ENCODE results near the gene PTPN13.

The PTPN13 gene

GRCh38 chr4:86613734-86614133 is 19.6 kb downstream of the PTPN13 start:
- no peak overlapping the region for H3K4me2 ChIP-seq (ENCODE audit: low read depth, low read length, poor library complexity, severe bottlenecking)
- H2AFZ ChIP-seq (ENCODE audit: low read length): no peak overlapping the region
- H3K36me3 ChIP-seq (ENCODE audit: insufficient read depth, low read length): no peaks in the 10 kb centered on the region
- TF ChIP-seq CTCF (conservative IDR thresholded peaks at IDR 0.05; ENCODE audit: low read length) (no peak), EZH2phosphoT487 (IDR thresholded peaks at IDR 0.05; ENCODE audit: borderline replicate concordance) (no peak)
- no peaks in the 10 kb centered on the region for H4K20me1 ChIP-seq (ENCODE audit: insufficient read depth, low read length, poor library complexity, severe bottlenecking)
- H3K9ac ChIP-seq (ENCODE audit: low read depth, low read length, poor library complexity, severe bottlenecking): no peak overlapping the region
- H3K4me3 ChIP-seq (ENCODE audit: low read length, poor library complexity, severe bottlenecking): no peak overlapping the region
- no peaks in the 10 kb centered on the region for H3K79me2 ChIP-seq (ENCODE audit: insufficient read depth, low read length)
- no peaks in the 10 kb centered on the region for H3K27me3 ChIP-seq (ENCODE audit: insufficient read depth, low read length, poor library complexity, severe bottlenecking)
- H3K9me2 ChIP-seq (replicated peaks; ENCODE audit: low read depth, low read length): no peaks in the 10 kb centered on the region
- no peaks in the 10 kb centered on the region for H3K4me1 ChIP-seq (ENCODE audit: insufficient read depth, low read length, poor library complexity, severe bottlenecking)
- no peaks in the 10 kb centered on the region for H3F3A ChIP-seq (ENCODE audit: low read depth)
- H3K9me3 ChIP-seq (ENCODE audit: insufficient read depth, low read depth, low read length): no peaks in the 10 kb centered on the region

DNA sequence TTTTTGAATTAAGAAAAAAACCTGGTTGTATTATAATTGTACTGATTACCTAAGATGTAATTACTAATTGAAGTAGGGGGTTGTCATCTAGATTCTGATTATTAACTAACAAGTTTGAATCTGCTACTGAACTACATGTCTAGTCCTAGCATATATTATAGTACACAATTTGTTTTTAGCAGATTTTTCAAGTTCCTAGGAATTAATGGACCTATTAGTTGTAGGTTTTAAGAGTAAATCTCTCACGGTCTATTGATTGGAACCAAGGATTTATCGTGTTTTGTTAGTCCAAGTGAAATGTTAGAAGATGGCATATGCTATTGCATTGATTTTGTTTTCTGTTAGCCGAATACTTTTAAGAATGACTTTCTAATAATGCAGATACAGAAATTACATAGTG is 20.8 kb downstream of the PTPN13 start:
- Histone ChIP-seq H3K9me3 (ENCODE audit: insufficient read depth, low read depth, low read length) (no peaks in the 10 kb centered on the region), H3K36me3 (ENCODE audit: insufficient read depth, low read length) (no peaks in the 10 kb centered on the region), H3K4me1 (ENCODE audit: insufficient read depth, low read length, poor library complexity, severe bottlenecking) (no peaks in the 10 kb centered on the region), H3K4me3 (ENCODE audit: low read length, poor library complexity, severe bottlenecking) (no peak overlapping the region), H3K9me2 (replicated peaks; ENCODE audit: low read depth, low read length) (no peaks in the 10 kb centered on the region), H3F3A (ENCODE audit: low read depth) (no peaks in the 10 kb centered on the region), H3K27me3 (ENCODE audit: insufficient read depth, low read length, poor library complexity, severe bottlenecking) (no peaks in the 10 kb centered on the region), H3K4me2 (ENCODE audit: low read depth, low read length, poor library complexity, severe bottlenecking) (no peak overlapping the region), H3K9ac (ENCODE audit: low read depth, low read length, poor library complexity, severe bottlenecking) (no peak overlapping the region), H4K20me1 (ENCODE audit: insufficient read depth, low read length, poor library complexity, severe bottlenecking) (no peaks in the 10 kb centered on the region), H2AFZ (ENCODE audit: low read length) (no peak overlapping the region), H3K79me2 (ENCODE audit: insufficient read depth, low read length) (no peaks in the 10 kb centered on the region)
- no peak for TF ChIP-seq CTCF (conservative IDR thresholded peaks at IDR 0.05; ENCODE audit: low read length)
- TF ChIP-seq EZH2phosphoT487 (IDR thresholded peaks at IDR 0.05; ENCODE audit: borderline replicate concordance): no peak

DNA sequence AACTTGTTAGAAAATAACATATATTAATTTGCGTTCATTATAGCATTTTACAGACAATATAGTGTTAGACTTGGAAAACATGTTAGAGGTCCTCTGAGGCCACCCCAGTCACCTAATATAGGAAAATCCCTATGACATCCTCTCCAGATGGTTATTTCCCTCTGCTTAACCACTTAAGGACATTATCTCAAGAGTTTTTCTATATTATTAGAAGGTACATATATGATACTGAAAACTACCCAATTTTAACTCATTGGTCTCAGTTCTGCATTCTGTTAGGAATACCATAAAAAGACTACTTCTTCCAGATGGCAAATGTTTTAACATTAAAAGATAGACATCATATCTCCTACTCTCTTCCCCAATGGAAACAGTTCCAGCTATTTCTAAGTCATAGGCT is 21.4 kb downstream of the PTPN13 start:
- Histone ChIP-seq H3F3A (ENCODE audit: low read depth) (no peaks in the 10 kb centered on the region), H3K4me2 (ENCODE audit: low read depth, low read length, poor library complexity, severe bottlenecking) (no peak overlapping the region), H3K36me3 (ENCODE audit: insufficient read depth, low read length) (no peaks in the 10 kb centered on the region), H3K9ac (ENCODE audit: low read depth, low read length, poor library complexity, severe bottlenecking) (no peak overlapping the region), H3K9me2 (replicated peaks; ENCODE audit: low read depth, low read length) (no peaks in the 10 kb centered on the region), H2AFZ (ENCODE audit: low read length) (no peak overlapping the region), H3K79me2 (ENCODE audit: insufficient read depth, low read length) (no peaks in the 10 kb centered on the region), H3K9me3 (ENCODE audit: insufficient read depth, low read depth, low read length) (no peaks in the 10 kb centered on the region), H4K20me1 (ENCODE audit: insufficient read depth, low read length, poor library complexity, severe bottlenecking) (no peaks in the 10 kb centered on the region), H3K4me3 (ENCODE audit: low read length, poor library complexity, severe bottlenecking) (no peak overlapping the region), H3K27me3 (ENCODE audit: insufficient read depth, low read length, poor library complexity, severe bottlenecking) (no peaks in the 10 kb centered on the region), H3K4me1 (ENCODE audit: insufficient read depth, low read length, poor library complexity, severe bottlenecking) (no peaks in the 10 kb centered on the region)
- no peak for TF ChIP-seq CTCF (conservative IDR thresholded peaks at IDR 0.05; ENCODE audit: low read length)
- TF ChIP-seq EZH2phosphoT487 (IDR thresholded peaks at IDR 0.05; ENCODE audit: borderline replicate concordance): no peak

Data from Loucy (cell line).